ENCODE data around the gene NEUROD6.

Gene NEUROD6

GRCh38 chr7:31311552-31311951 is 29.0 kb downstream of the NEUROD6 start:
- no peaks in the 10 kb centered on the region for H3K27me3 ChIP-seq (ENCODE audit: control insufficient read depth in 1 of 2, insufficient read depth in 2 of 2, low read length in 2 of 2)

GRCh38 chr7:31310321-31310935 is 30.1 kb downstream of the NEUROD6 start:
- Histone ChIP-seq H3K27ac (ENCODE audit: low read length) (no peak overlapping the region), H3K4me1 (ENCODE audit: control insufficient read depth, insufficient read depth, low read length) (no peaks in the 10 kb centered on the region), H3K9ac (ENCODE audit: low read length in 2 of 2) (no peak overlapping the region), H3K27me3 (ENCODE audit: control insufficient read depth in 1 of 2, insufficient read depth in 2 of 2, low read length in 2 of 2) (peaks cover 0 to 2% of the 10 kb centered on the region in 2 donors), H3K4me3 (ENCODE audit: low read length in 2 of 2) (no peak overlapping the region), H3K36me3 (ENCODE audit: control insufficient read depth in 2 of 2, insufficient read depth in 2 of 2, low read length in 2 of 2) (no peaks in the 10 kb centered on the region), H3K9me3 (ENCODE audit: control insufficient read depth in 2 of 2, low read length in 2 of 2) (no peaks in the 10 kb centered on the region)

More at GRCh38 chr7:31311552-31311951, 29.0 kb downstream of the NEUROD6 start:
- H3K27ac ChIP-seq (ENCODE audit: low read length): no peak overlapping the region
- no peak overlapping the region for H3K9ac ChIP-seq (ENCODE audit: low read length in 2 of 2)
- H3K36me3 ChIP-seq (ENCODE audit: control insufficient read depth in 2 of 2, insufficient read depth in 2 of 2, low read length in 2 of 2): no peaks in the 10 kb centered on the region
- H3K9me3 ChIP-seq (ENCODE audit: control insufficient read depth in 2 of 2, low read length in 2 of 2): no peaks in the 10 kb centered on the region
- no peak overlapping the region for H3K4me3 ChIP-seq (ENCODE audit: low read length in 2 of 2)
- H3K4me1 ChIP-seq (ENCODE audit: control insufficient read depth, insufficient read depth, low read length): no peaks in the 10 kb centered on the region

GRCh38 chr7:31309407-31309806 is 31.1 kb downstream of the NEUROD6 start:
- no peaks in the 10 kb centered on the region for H3K9me3 ChIP-seq (ENCODE audit: control insufficient read depth in 2 of 2, low read length in 2 of 2)
- H3K27me3 ChIP-seq (ENCODE audit: control insufficient read depth in 1 of 2, insufficient read depth in 2 of 2, low read length in 2 of 2): peaks cover 0 to 2% of the 10 kb centered on the region in 2 donors
- no peaks in the 10 kb centered on the region for H3K4me1 ChIP-seq (ENCODE audit: control insufficient read depth, insufficient read depth, low read length)

GRCh38 chr7:31308652-31309051 is 31.9 kb downstream of the NEUROD6 start:
- Histone ChIP-seq H3K27ac (ENCODE audit: low read length) (no peak overlapping the region), H3K4me1 (ENCODE audit: control insufficient read depth, insufficient read depth, low read length) (no peaks in the 10 kb centered on the region), H3K36me3 (ENCODE audit: control insufficient read depth in 2 of 2, insufficient read depth in 2 of 2, low read length in 2 of 2) (no peaks in the 10 kb centered on the region)

More at GRCh38 chr7:31309407-31309806, 31.1 kb downstream of the NEUROD6 start:
- Histone ChIP-seq H3K9ac (ENCODE audit: low read length in 2 of 2) (no peak overlapping the region), H3K36me3 (ENCODE audit: control insufficient read depth in 2 of 2, insufficient read depth in 2 of 2, low read length in 2 of 2) (no peaks in the 10 kb centered on the region), H3K4me3 (ENCODE audit: low read length in 2 of 2) (no peak overlapping the region), H3K27ac (ENCODE audit: low read length) (no peak overlapping the region)

GRCh38 chr7:31307972-31308371 is 32.6 kb downstream of the NEUROD6 start:
- H3K27ac ChIP-seq (ENCODE audit: low read length): no peak overlapping the region
- H3K9me3 ChIP-seq (ENCODE audit: control insufficient read depth in 2 of 2, low read length in 2 of 2): no peaks in the 10 kb centered on the region
- H3K9ac ChIP-seq (ENCODE audit: low read length in 2 of 2): no peak overlapping the region
- H3K4me1 ChIP-seq (ENCODE audit: control insufficient read depth, insufficient read depth, low read length): no peaks in the 10 kb centered on the region
- H3K27me3 ChIP-seq (ENCODE audit: control insufficient read depth in 1 of 2, insufficient read depth in 2 of 2, low read length in 2 of 2): peaks cover 0 to 2% of the 10 kb centered on the region in 2 donors
- H3K4me3 ChIP-seq (ENCODE audit: low read length in 2 of 2): no peak overlapping the region
- H3K36me3 ChIP-seq (ENCODE audit: control insufficient read depth in 2 of 2, insufficient read depth in 2 of 2, low read length in 2 of 2): no peaks in the 10 kb centered on the region

More at GRCh38 chr7:31308652-31309051, 31.9 kb downstream of the NEUROD6 start:
- H3K9ac ChIP-seq (ENCODE audit: low read length in 2 of 2): no peak overlapping the region
- no peaks in the 10 kb centered on the region for H3K9me3 ChIP-seq (ENCODE audit: control insufficient read depth in 2 of 2, low read length in 2 of 2)
- H3K4me3 ChIP-seq (ENCODE audit: low read length in 2 of 2): no peak overlapping the region
- H3K27me3 ChIP-seq (ENCODE audit: control insufficient read depth in 1 of 2, insufficient read depth in 2 of 2, low read length in 2 of 2): peaks cover 0 to 2% of the 10 kb centered on the region in 2 donors

GRCh38 chr7:31305260-31305659 is 35.3 kb downstream of the NEUROD6 start:
- Histone ChIP-seq H3K27ac (ENCODE audit: low read length) (no peak overlapping the region), H3K36me3 (ENCODE audit: control insufficient read depth in 2 of 2, insufficient read depth in 2 of 2, low read length in 2 of 2) (no peaks in the 10 kb centered on the region), H3K27me3 (ENCODE audit: control insufficient read depth in 1 of 2, insufficient read depth in 2 of 2, low read length in 2 of 2) (peaks cover 0 to 2% of the 10 kb centered on the region in 2 donors), H3K9me3 (ENCODE audit: control insufficient read depth in 2 of 2, low read length in 2 of 2) (no peaks in the 10 kb centered on the region), H3K4me3 (ENCODE audit: low read length in 2 of 2) (no peak overlapping the region), H3K4me1 (ENCODE audit: control insufficient read depth, insufficient read depth, low read length) (no peaks in the 10 kb centered on the region), H3K9ac (ENCODE audit: low read length in 2 of 2) (no peak overlapping the region)

- H3K9me3 ChIP-seq (ENCODE audit: control insufficient read depth in 2 of 2, low read length in 2 of 2): no peaks in the 10 kb centered on the region
- no peak overlapping the region for H3K27ac ChIP-seq (ENCODE audit: low read length)
- peaks cover 0 to 2% of the 10 kb centered on the region in 2 donors for H3K27me3 ChIP-seq (ENCODE audit: control insufficient read depth in 1 of 2, insufficient read depth in 2 of 2, low read length in 2 of 2)
- H3K4me3 ChIP-seq (ENCODE audit: low read length in 2 of 2): no peak overlapping the region
- no peaks in the 10 kb centered on the region for H3K36me3 ChIP-seq (ENCODE audit: control insufficient read depth in 2 of 2, insufficient read depth in 2 of 2, low read length in 2 of 2)
- no peak overlapping the region for H3K9ac ChIP-seq (ENCODE audit: low read length in 2 of 2)
- H3K4me1 ChIP-seq (ENCODE audit: control insufficient read depth, insufficient read depth, low read length): no peaks in the 10 kb centered on the region
Observed at GRCh38 chr7:31304446-31304845, 36.1 kb downstream of the NEUROD6 start.

GRCh38 chr7:31302356-31302755 is 38.2 kb downstream of the NEUROD6 start:
- Histone ChIP-seq H3K9me3 (ENCODE audit: control insufficient read depth in 2 of 2, low read length in 2 of 2) (no peaks in the 10 kb centered on the region), H3K4me3 (ENCODE audit: low read length in 2 of 2) (no peak overlapping the region), H3K36me3 (ENCODE audit: control insufficient read depth in 2 of 2, insufficient read depth in 2 of 2, low read length in 2 of 2) (no peaks in the 10 kb centered on the region), H3K27ac (ENCODE audit: low read length) (no peak overlapping the region), H3K4me1 (ENCODE audit: control insufficient read depth, insufficient read depth, low read length) (no peaks in the 10 kb centered on the region), H3K27me3 (ENCODE audit: control insufficient read depth in 1 of 2, insufficient read depth in 2 of 2, low read length in 2 of 2) (peaks cover 0 to 2% of the 10 kb centered on the region in 2 donors), H3K9ac (ENCODE audit: low read length in 2 of 2) (no peak overlapping the region)

GRCh38 chr7:31299336-31299735 is 41.2 kb downstream of the NEUROD6 start:
- H3K4me3 ChIP-seq (ENCODE audit: low read length in 2 of 2): no peak overlapping the region
- H3K9ac ChIP-seq (ENCODE audit: low read length in 2 of 2): no peak overlapping the region
- H3K27me3 ChIP-seq (ENCODE audit: control insufficient read depth in 1 of 2, insufficient read depth in 2 of 2, low read length in 2 of 2): peaks cover 0 to 2% of the 10 kb centered on the region in 2 donors

GRCh38 chr7:31290601-31291000 is 49.9 kb downstream of the NEUROD6 start:
- no peak overlapping the region for H3K9ac ChIP-seq (ENCODE audit: low read length in 2 of 2)
- H3K36me3 ChIP-seq (ENCODE audit: control insufficient read depth in 2 of 2, insufficient read depth in 2 of 2, low read length in 2 of 2): no peaks in the 10 kb centered on the region
- no peaks in the 10 kb centered on the region for H3K4me1 ChIP-seq (ENCODE audit: control insufficient read depth, insufficient read depth, low read length)
- H3K27me3 ChIP-seq (ENCODE audit: control insufficient read depth in 1 of 2, insufficient read depth in 2 of 2, low read length in 2 of 2): peaks cover 3 to 4% of the 10 kb centered on the region in 2 donors
- H3K4me3 ChIP-seq (ENCODE audit: low read length in 2 of 2): no peak overlapping the region
- H3K27ac ChIP-seq (ENCODE audit: low read length): no peak overlapping the region
- no peaks in the 10 kb centered on the region for H3K9me3 ChIP-seq (ENCODE audit: control insufficient read depth in 2 of 2, low read length in 2 of 2)

More at GRCh38 chr7:31299336-31299735, 41.2 kb downstream of the NEUROD6 start:
- H3K36me3 ChIP-seq (ENCODE audit: control insufficient read depth in 2 of 2, insufficient read depth in 2 of 2, low read length in 2 of 2): no peaks in the 10 kb centered on the region
- no peaks in the 10 kb centered on the region for H3K9me3 ChIP-seq (ENCODE audit: control insufficient read depth in 2 of 2, low read length in 2 of 2)
- H3K4me1 ChIP-seq (ENCODE audit: control insufficient read depth, insufficient read depth, low read length): no peaks in the 10 kb centered on the region
- H3K27ac ChIP-seq (ENCODE audit: low read length): no peak overlapping the region
